Naive thymus-derived CD4-positive, alpha-beta T cell (primary cell): ENCODE measurements around the gene S100A9. TPM values are rescaled to one million over a fixed set of nuclear protein-coding genes. Genes with fewer than 3 reads are reported as not detected.

Experiments
- ATAC-seq: fragments of 150-1000 bp; cut with Tn5 transposase; 2 replicates; pipeline ENCODE4 v1.10.0; 2021; ENCODE audit warnings: mild to moderate bottlenecking, moderate library complexity
- CTCF ChIA-PET: fragments of 350-600 bp; sonication (Branson Sonifier 250); formaldehyde crosslinking; loops from one replicate; lab custom pipeline; 2021; ENCODE audit warnings: antibody characterized with exemption; lab: Charles Lee
- POLR2A ChIA-PET: fragments of 350-600 bp; sonication (Branson Sonifier 250); formaldehyde crosslinking; loops from one replicate; lab custom pipeline; 2021; ENCODE audit warnings: antibody characterized with exemption, inconsistent platforms; lab: Charles Lee
- DNase-seq, 9 donors: peaks; one replicate each; pipeline versions ENCODE4 v3.0.0 to v3.0.0-alpha.2; 2020 to 2022; ENCODE audit warnings: mixed read lengths in 1 of 9
- H3K27ac ChIP-seq: one replicate; pipeline ENCODE4 v1.7.0; 2013; ENCODE audit warnings: mild to moderate bottlenecking, low read depth, low read length, moderate library complexity
- H3K27me3 ChIP-seq, 2 donors: one replicate each; pipeline ENCODE4 v1.7.0; 2013; ENCODE audit warnings: low read length in 2 of 2, mild to moderate bottlenecking in 2 of 2, moderate library complexity in 2 of 2; ENCODE audit not compliant: control insufficient read depth in 2 of 2, insufficient read depth in 2 of 2
- H3K36me3 ChIP-seq, 3 experiments: 1 replicate in 2 of 3; 2 replicates in 1 of 3; pipeline ENCODE4 v1.7.0; 2013; ENCODE audit warnings: low read length in 3 of 3, mild to moderate bottlenecking in 3 of 3, moderate library complexity in 1 of 3; ENCODE audit not compliant: insufficient read depth in 3 of 3, control insufficient read depth in 2 of 3
- H3K4me1 ChIP-seq, 2 donors: one replicate each; pipeline ENCODE4 v1.7.0; 2013; ENCODE audit warnings: low read length in 2 of 2, mild to moderate bottlenecking in 2 of 2, moderate library complexity in 1 of 2; ENCODE audit not compliant: control insufficient read depth in 2 of 2, insufficient read depth in 2 of 2
- H3K4me3 ChIP-seq: 2 replicates; pipeline ENCODE4 v1.7.0; 2013; ENCODE audit warnings: mild to moderate bottlenecking, low read length
- H3K9me3 ChIP-seq, 3 experiments: 1 replicate in 2 of 3; 2 replicates in 1 of 3; pipeline ENCODE4 v1.7.0; 2013; ENCODE audit warnings: low read length in 3 of 3; ENCODE audit not compliant: control insufficient read depth in 2 of 3
- H3K27ac Mint-ChIP-seq, 9 donors: one replicate each; pipeline ENCODE4 v1.8.0; 2020 to 2022; ENCODE audit warnings: mixed read lengths in 9 of 9, mild to moderate bottlenecking in 8 of 9, moderate library complexity in 5 of 9, inconsistent platforms in 2 of 9
- H3K27me3 Mint-ChIP-seq, 5 donors: one replicate each; pipeline ENCODE4 v1.8.0; 2021 to 2022; ENCODE audit warnings: mixed read lengths in 5 of 5, mild to moderate bottlenecking in 1 of 5
- H3K36me3 Mint-ChIP-seq, 5 donors: one replicate each; pipeline ENCODE4 v1.8.0; 2020 to 2022; ENCODE audit warnings: mixed read lengths in 5 of 5, mild to moderate bottlenecking in 3 of 5, inconsistent platforms in 1 of 5
- H3K4me1 Mint-ChIP-seq, 7 donors: one replicate each; pipeline ENCODE4 v1.8.0; 2020 to 2022; ENCODE audit warnings: mixed read lengths in 7 of 7, mild to moderate bottlenecking in 3 of 7, inconsistent platforms in 1 of 7
- H3K4me3 Mint-ChIP-seq, 10 donors: one replicate each; pipeline ENCODE4 v1.8.0; 2020 to 2022; ENCODE audit warnings: mild to moderate bottlenecking in 10 of 10, mixed read lengths in 10 of 10, moderate library complexity in 6 of 10, inconsistent platforms in 2 of 10
- H3K9me3 Mint-ChIP-seq, 11 donors: one replicate each; pipeline ENCODE4 v1.8.0; 2020 to 2022; ENCODE audit warnings: mixed read lengths in 11 of 11, mild to moderate bottlenecking in 4 of 11, inconsistent platforms in 1 of 11, moderate library complexity in 1 of 11
- intact Hi-C, 2 donors: fragments of 100-400 bp; cut with micrococcal nuclease; formaldehyde crosslinking; loops; one replicate each; pipeline ENCODE4 v1.15.1; 2023
- polyA plus RNA-seq, 2 donors: library from polyadenylated mRNA; unstranded; fragments of 300-500 nt; fragmentation: Illumina TruSeq; gene quantifications; one replicate each; pipeline ENCODE4 v1.2.3, GENCODE V29; 2021
- total RNA-seq, 6 experiments: library from RNA in 5 of 6; stranded (reverse) in 5 of 6; gene quantifications; 1 replicate in 5 of 6; 2 replicates in 1 of 6; pipeline ENCODE4 v1.2.3 and lab custom pipeline; 2021 to 2026

Gene S100A9
- total and polyA plus RNA-seq, 7 experiments from 2014 or later: 8.3 to 2,269 (median 16.1) TPM; not detected in 1

DNA sequence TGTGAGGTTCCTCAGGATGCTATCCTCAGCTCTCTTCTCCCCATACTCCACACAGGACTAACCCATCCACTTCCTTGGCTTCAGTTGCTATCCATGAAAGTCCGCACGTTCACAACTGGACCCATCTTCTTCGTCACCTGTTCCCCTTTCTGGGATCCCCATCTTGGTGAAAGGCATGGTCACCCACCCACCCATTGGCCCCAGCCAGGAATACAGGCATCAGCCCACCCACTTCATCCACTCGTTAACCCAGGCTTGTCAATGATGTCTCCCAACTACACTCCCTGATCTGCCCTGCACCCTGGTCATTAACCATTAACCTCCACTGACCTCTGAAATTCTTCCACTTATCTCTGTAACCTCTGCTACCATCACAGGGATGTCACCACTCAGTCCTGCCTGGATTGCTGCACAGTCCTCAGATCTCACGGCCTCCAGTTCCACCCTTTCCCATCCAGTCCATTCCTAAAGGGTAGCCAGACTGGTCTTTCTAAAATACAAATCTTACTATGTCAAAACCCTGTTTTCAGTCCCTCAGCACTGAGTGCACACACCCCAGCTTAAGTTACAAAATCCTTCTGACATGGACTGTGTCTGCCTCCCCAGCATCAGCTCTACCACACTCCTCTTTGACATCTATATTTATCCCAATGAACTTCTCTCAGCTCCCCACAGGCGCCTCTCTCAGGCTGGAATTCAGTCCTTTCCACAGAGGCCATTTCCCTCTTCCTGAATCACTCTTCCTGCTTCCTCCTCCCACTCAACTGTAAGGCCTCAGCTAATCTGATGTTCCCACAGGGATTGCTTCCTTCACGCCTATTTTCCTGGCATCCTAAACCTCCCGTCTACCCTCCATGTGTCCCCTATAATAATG lies 19.4 kb upstream of the S100A9 start:
- Histone ChIP-seq H3K9me3 (no peaks in the 10 kb centered on the region), H3K27ac (no peak overlapping the region), H3K27me3 (no peaks in the 10 kb centered on the region), H3K4me1 (peaks cover 0 to 11% of the 10 kb centered on the region in 2 donors), H3K4me3 (no peak overlapping the region), H3K36me3 (no peaks in the 10 kb centered on the region)
- Mint-ChIP-seq H3K27me3 (peaks cover 6 to 36% (median 18%) of the 10 kb centered on the region in 5 donors), H3K4me1 (peaks cover 10 to 36% (median 27%) of the 10 kb centered on the region in 7 donors), H3K36me3 (no peaks in the 10 kb centered on the region), H3K27ac (peak overlapping the region in 2 of 9 donors; percentile 9 to 77), H3K4me3 (no peak overlapping the region), H3K9me3 (peaks cover 0 to 7% (median 0%) of the 10 kb centered on the region in 11 donors)
- no peak for ATAC-seq
- intact Hi-C loops: loop anchor here in 1 of 2 donors (10.0 kb wide), 1 partner anchor 237 kb away; no protein-coding TSS in a partner anchor
- CTCF ChIA-PET: no interaction called here
- POLR2A ChIA-PET: interaction anchor here (0.6 kb wide), 1 partner anchor 196 kb away, joined by 3 read pairs; no protein-coding TSS in a partner anchor
- no peak for DNase-seq

DNA sequence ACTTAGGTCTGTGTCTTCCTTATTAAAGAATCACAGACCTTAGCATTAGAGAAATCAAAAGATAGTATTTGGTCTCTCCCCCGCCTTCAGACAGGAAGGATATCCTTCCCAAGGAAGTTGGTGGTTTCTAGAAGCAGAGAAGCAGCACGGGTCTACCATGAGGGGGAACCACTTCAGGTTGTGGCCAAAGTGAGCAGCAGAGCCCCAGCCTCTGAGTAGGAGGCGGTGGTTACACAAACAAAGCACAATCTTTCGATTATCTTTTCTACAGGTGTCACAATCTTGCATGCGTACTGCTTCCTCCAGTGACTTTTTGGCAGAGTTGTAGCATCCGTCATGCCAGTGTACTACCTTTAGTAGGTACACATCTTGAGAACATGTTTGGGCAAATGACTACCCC lies 17.9 kb upstream of the S100A9 start:
- Histone ChIP-seq H3K4me3 (no peak overlapping the region), H3K9me3 (no peaks in the 10 kb centered on the region), H3K4me1 (peaks cover 0 to 24% of the 10 kb centered on the region in 2 donors), H3K27ac (no peak overlapping the region), H3K27me3 (no peaks in the 10 kb centered on the region), H3K36me3 (no peaks in the 10 kb centered on the region)
- ChIA-PET POLR2A (no interaction called here), CTCF (no interaction called here)
- no peaks in the 10 kb centered on the region for H3K36me3 Mint-ChIP-seq
- DNase-seq: peak in 1 of 9 donors; percentile 22
- H3K4me3 Mint-ChIP-seq: peak overlapping the region in 8 of 10 donors; percentile 7 to 63 (median 44)
- peaks cover 7 to 30% (median 26%) of the 10 kb centered on the region in 5 donors for H3K27me3 Mint-ChIP-seq
- intact Hi-C loops: loop anchor here in 1 of 2 donors (10.0 kb wide), 1 partner anchor 235 kb away; no protein-coding TSS in a partner anchor
- peak overlapping the region in 5 of 9 donors; percentile 12 to 52 (median 32) for H3K27ac Mint-ChIP-seq
- H3K4me1 Mint-ChIP-seq: peaks cover 20 to 50% (median 40%) of the 10 kb centered on the region in 7 donors
- no peak for ATAC-seq
- H3K9me3 Mint-ChIP-seq: peaks cover 0 to 7% (median 0%) of the 10 kb centered on the region in 11 donors

DNA sequence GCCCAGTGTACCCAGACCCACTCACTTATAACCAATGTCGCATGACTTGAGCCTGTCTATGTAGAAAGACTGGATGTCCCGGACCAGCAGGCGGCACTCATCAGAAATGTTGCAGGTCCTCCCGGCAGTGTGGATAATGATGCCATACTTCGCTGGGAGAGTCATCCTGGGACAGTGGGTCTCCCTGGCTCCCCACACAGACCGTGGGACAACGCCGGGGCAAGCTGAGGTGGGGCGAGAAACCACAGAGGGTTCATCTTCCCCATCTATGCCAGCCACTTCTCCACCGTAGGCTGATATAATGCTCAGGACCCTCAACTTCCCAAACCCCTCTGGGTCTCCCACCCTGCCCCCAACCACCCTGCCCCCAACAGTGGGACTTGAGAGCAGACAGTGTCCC lies 17.3 kb upstream of the S100A9 start:
- Mint-ChIP-seq H3K4me1 (peaks cover 20 to 55% (median 46%) of the 10 kb centered on the region in 7 donors), H3K36me3 (no peaks in the 10 kb centered on the region), H3K4me3 (peak overlapping the region in 3 of 10 donors; percentile 32 to 62 (median 53)), H3K27me3 (peaks cover 7 to 29% (median 25%) of the 10 kb centered on the region in 5 donors), H3K27ac (peak overlapping the region in 1 of 9 donors; percentile 32), H3K9me3 (peaks cover 0 to 7% (median 0%) of the 10 kb centered on the region in 11 donors)
- intact Hi-C loops: no loop called here
- no peak for DNase-seq
- Histone ChIP-seq H3K27me3 (no peaks in the 10 kb centered on the region), H3K36me3 (no peaks in the 10 kb centered on the region), H3K4me1 (peaks cover 2 to 30% of the 10 kb centered on the region in 2 donors), H3K9me3 (no peaks in the 10 kb centered on the region), H3K4me3 (no peak overlapping the region), H3K27ac (no peak overlapping the region)
- CTCF ChIA-PET: no interaction called here
- no peak for ATAC-seq
- POLR2A ChIA-PET: no interaction called here

DNA sequence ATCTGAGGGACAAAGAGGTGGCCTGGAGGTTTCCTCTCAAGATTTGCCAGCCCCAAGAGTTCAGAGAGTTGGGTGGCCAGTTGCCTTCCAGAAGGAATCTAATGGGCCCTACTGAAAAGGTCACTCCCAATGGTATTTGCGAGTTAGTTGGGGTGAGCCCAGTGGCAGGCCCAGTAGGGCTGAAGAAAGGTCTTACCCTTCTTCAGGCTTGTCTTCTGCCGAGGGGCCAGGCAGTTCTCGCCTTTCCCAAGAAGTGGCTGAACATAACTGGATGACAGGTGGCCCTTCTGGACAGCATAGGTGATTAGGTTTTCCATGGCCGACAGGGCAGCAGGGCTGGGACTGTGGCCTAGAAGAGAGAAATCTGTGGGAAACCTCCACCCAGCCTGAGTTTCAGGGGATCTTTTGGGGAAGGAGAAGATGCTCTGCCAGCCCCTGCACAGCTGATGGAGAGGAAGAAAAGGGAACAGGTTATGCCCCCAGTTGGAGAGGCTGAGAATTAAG lies 16.2 kb upstream of the S100A9 start:
- Mint-ChIP-seq H3K9me3 (peaks cover 0 to 7% (median 0%) of the 10 kb centered on the region in 11 donors), H3K4me3 (no peak overlapping the region), H3K27ac (no peak overlapping the region), H3K36me3 (no peaks in the 10 kb centered on the region), H3K27me3 (peaks cover 7 to 35% (median 33%) of the 10 kb centered on the region in 5 donors), H3K4me1 (peaks cover 29 to 66% (median 57%) of the 10 kb centered on the region in 7 donors)
- DNase-seq (no peak), ATAC-seq (no peak)
- peaks cover 13 to 41% of the 10 kb centered on the region in 2 donors for H3K4me1 ChIP-seq
- no peaks in the 10 kb centered on the region for H3K36me3 ChIP-seq
- intact Hi-C loops: no loop called here
- CTCF ChIA-PET: no interaction called here
- H3K9me3 ChIP-seq: no peaks in the 10 kb centered on the region
- no peak overlapping the region for H3K4me3 ChIP-seq
- peaks cover 0 to 5% of the 10 kb centered on the region in 2 donors for H3K27me3 ChIP-seq
- POLR2A ChIA-PET: no interaction called here
- H3K27ac ChIP-seq: no peak overlapping the region

DNA sequence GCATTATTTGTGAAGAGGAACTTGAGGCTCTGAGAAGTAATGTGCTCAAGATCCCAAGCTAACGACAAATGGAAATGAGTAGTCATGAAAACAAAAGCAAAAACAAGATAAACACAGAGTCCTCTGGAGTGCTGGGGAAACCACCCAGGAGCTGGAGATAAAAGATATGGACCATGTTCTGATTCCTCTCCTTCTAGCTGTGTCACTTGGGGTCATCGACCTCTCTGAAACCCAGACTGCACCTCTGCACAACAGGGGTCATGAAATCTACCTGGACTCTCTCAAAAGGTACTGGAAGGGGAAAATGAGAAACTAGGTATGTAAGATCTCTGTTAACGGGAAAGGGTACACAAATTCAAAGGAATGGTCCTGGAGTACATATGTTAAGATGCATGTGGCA lies 15.5 kb upstream of the S100A9 start:
- Histone ChIP-seq H3K4me1 (peaks cover 13 to 41% of the 10 kb centered on the region in 2 donors), H3K9me3 (no peaks in the 10 kb centered on the region), H3K27ac (no peak overlapping the region), H3K4me3 (no peak overlapping the region), H3K27me3 (peaks cover 0 to 5% of the 10 kb centered on the region in 2 donors), H3K36me3 (no peaks in the 10 kb centered on the region)
- ChIA-PET POLR2A (no interaction called here), CTCF (no interaction called here)
- Mint-ChIP-seq H3K36me3 (no peaks in the 10 kb centered on the region), H3K27ac (no peak overlapping the region), H3K4me1 (peaks cover 29 to 71% (median 61%) of the 10 kb centered on the region in 7 donors), H3K27me3 (peaks cover 7 to 40% (median 37%) of the 10 kb centered on the region in 5 donors), H3K9me3 (peaks cover 0 to 7% (median 0%) of the 10 kb centered on the region in 11 donors), H3K4me3 (no peak overlapping the region)
- ATAC-seq (no peak), DNase-seq (no peak)
- intact Hi-C loops: no loop called here

DNA sequence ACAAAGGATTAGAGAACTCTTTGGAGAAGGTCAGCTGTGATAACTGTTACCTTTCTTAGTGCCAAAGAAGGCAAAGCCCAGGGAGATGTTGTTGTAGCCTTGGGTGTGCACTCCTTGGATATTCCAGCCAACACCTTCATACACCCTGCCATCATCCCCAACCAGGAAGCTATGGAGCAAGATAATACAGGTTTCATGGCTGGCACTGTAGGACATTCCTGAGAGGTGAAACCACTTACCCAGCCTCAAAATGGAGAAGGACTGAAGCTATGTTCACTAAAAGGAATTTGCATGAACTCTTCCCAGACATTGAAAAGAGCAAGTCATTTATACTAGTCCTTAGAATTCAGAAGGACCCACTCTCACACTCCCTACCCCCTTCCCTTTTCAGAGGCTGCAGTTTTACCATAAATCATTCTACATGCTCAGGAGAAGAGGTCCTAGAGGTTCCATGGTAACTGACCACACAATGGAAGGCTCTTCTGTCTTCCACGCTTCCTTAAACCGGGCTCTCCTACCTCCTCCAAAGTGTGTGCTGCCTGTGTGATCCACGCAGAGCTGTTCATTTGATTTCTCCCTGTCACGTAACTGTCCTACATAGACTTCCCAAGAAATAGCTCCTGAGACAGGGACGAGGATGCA lies 14.5 kb upstream of the S100A9 start:
- Histone ChIP-seq H3K36me3 (no peaks in the 10 kb centered on the region), H3K4me3 (no peak overlapping the region), H3K27ac (no peak overlapping the region), H3K27me3 (peaks cover 0 to 5% of the 10 kb centered on the region in 2 donors), H3K4me1 (peaks cover 13 to 41% of the 10 kb centered on the region in 2 donors), H3K9me3 (no peaks in the 10 kb centered on the region)
- ChIA-PET POLR2A (no interaction called here), CTCF (no interaction called here)
- Mint-ChIP-seq H3K4me3 (peak overlapping the region in 2 of 10 donors; percentile 8 to 10), H3K9me3 (peaks cover 0 to 2% (median 0%) of the 10 kb centered on the region in 11 donors), H3K27me3 (peaks cover 7 to 43% (median 35%) of the 10 kb centered on the region in 5 donors), H3K36me3 (no peaks in the 10 kb centered on the region), H3K4me1 (peaks cover 26 to 71% (median 61%) of the 10 kb centered on the region in 7 donors), H3K27ac (peak overlapping the region in 2 of 9 donors; percentile 19 to 33)
- intact Hi-C loops: no loop called here
- ATAC-seq: no peak
- no peak for DNase-seq
